K562 (cell line): ENCODE data around the gene SERTAD1. TPM values are rescaled to one million over a fixed set of nuclear protein-coding genes. Genes with fewer than 3 reads are reported as not detected.

ENCODE experiments used
- C11orf30 ChIP-seq: fragments of 450-650 bp; IDR thresholded peaks from 2 replicates; pipeline ENCODE4 v1.6.1; 2016; ENCODE audit warnings: low read depth, mild to moderate bottlenecking
- CHCHD3 ChIP-seq: fragments of 250-450 bp; sonication (Bioruptor Pico); IDR thresholded peaks from 2 replicates; pipeline ENCODE4 v2.1.2; 2022; ENCODE audit warnings: mild to moderate bottlenecking
- CSDE1 ChIP-seq, 2 experiments: fragments of 450-650 bp; IDR thresholded peaks; 2 replicates each; pipeline ENCODE4 v1.6.1; 2016; ENCODE audit warnings: mild to moderate bottlenecking in 1 of 2
- DIDO1 ChIP-seq: fragments of 450-650 bp; IDR thresholded peaks from 2 replicates; pipeline ENCODE4 v1.6.1; 2016; ENCODE audit warnings: low read depth, missing biosample characterization, missing genetic modification characterization
- HDAC2 ChIP-seq: fragments of 450-650 bp; IDR thresholded peaks from 2 replicates; pipeline ENCODE4 v1.6.1; 2016; ENCODE audit warnings: mild to moderate bottlenecking
- HLTF ChIP-seq: fragments of 450-650 bp; IDR thresholded peaks from 2 replicates; pipeline ENCODE4 v1.6.1; 2016
- HSF4 ChIP-seq: fragments of 250-450 bp; sonication (Bioruptor Pico); IDR thresholded peaks from 2 replicates; pipeline ENCODE4 v2.1.2; 2022; ENCODE audit warnings: mild to moderate bottlenecking, moderate library complexity, borderline replicate concordance
- L3MBTL2 ChIP-seq: fragments of 450-650 bp; IDR thresholded peaks from 2 replicates; pipeline ENCODE4 v1.6.1; 2016; ENCODE audit warnings: mild to moderate bottlenecking, moderate library complexity
- LEF1 ChIP-seq: fragments of 450-650 bp; IDR thresholded peaks from 2 replicates; pipeline ENCODE4 v1.6.1; 2016; ENCODE audit warnings: mild to moderate bottlenecking
- MAZ ChIP-seq, 2 experiments: fragments of 450-650 bp in 1 of 2; sonication (generic) in 1 of 2; formaldehyde crosslinking; IDR thresholded peaks in 1 of 2; conservative IDR thresholded peaks in 1 of 2; 2 replicates each; pipeline versions ENCODE4 v1.4.0 to v1.5.0; 2020; ENCODE audit warnings: mild to moderate bottlenecking in 1 of 2, missing genetic modification reagents in 1 of 2
- MEF2A ChIP-seq: IDR thresholded peaks from 2 replicates; pipeline ENCODE4 v1.6.1; 2011; ENCODE audit warnings: low read depth, mild to moderate bottlenecking, low read length, moderate library complexity; ENCODE audit not compliant: control insufficient read depth
- NELFE ChIP-seq: IDR thresholded peaks from 2 replicates; pipeline ENCODE4 v1.6.1; 2011; ENCODE audit warnings: mild to moderate bottlenecking; ENCODE audit not compliant: insufficient read depth, insufficient read length
- NFRKB ChIP-seq: fragments of 450-650 bp; IDR thresholded peaks from 2 replicates; pipeline ENCODE4 v1.6.1; 2016; ENCODE audit warnings: low read depth
- NR1H2 ChIP-seq: sonication (generic); formaldehyde crosslinking; IDR thresholded peaks from 2 replicates; pipeline ENCODE4 v1.4.0; 2020; ENCODE audit warnings: mild to moderate bottlenecking, missing genetic modification reagents
- PHB2 ChIP-seq: fragments of 450-650 bp; IDR thresholded peaks from 2 replicates; pipeline ENCODE4 v1.6.1; 2017; ENCODE audit warnings: low read depth
- RFX1 ChIP-seq: fragments of 450-650 bp; IDR thresholded peaks from 2 replicates; pipeline ENCODE4 v1.6.1; 2016; ENCODE audit warnings: mild to moderate bottlenecking, moderate library complexity
- SRSF1 ChIP-seq: fragments of 200-400 bp; formaldehyde crosslinking; IDR thresholded peaks from 2 replicates; pipeline ENCODE4 v1.6.1; 2017; ENCODE audit warnings: mild to moderate bottlenecking, low read depth, low read length, moderate library complexity
- TCF15 ChIP-seq: fragments of 250-450 bp; sonication (Bioruptor Pico); IDR thresholded peaks from 2 replicates; pipeline ENCODE4 v1.8.0; 2022; ENCODE audit warnings: moderate library complexity, mild to moderate bottlenecking, inconsistent platforms
- TCF3 ChIP-seq: sonication (generic); formaldehyde crosslinking; IDR thresholded peaks from 2 replicates; pipeline ENCODE4 v1.4.0; 2020; ENCODE audit warnings: mild to moderate bottlenecking, missing genetic modification reagents
- THRB ChIP-seq: fragments of 450-650 bp; formaldehyde crosslinking; conservative IDR thresholded peaks from 2 replicates; pipeline ENCODE4 v1.4.0; 2022; ENCODE audit warnings: mild to moderate bottlenecking, missing genetic modification characterization
- TSC22D4 ChIP-seq: fragments of 450-650 bp; IDR thresholded peaks from 2 replicates; pipeline ENCODE4 v1.6.1; 2016; ENCODE audit warnings: missing genetic modification characterization, missing biosample characterization, control low read depth
- U2AF1 ChIP-seq: fragments of 200-400 bp; formaldehyde crosslinking; optimal IDR thresholded peaks from 2 replicates; pipeline ENCODE3; 2017; ENCODE audit warnings: mild to moderate bottlenecking, low read depth, low read length, moderate library complexity
- YY1 ChIP-seq, 3 experiments: IDR thresholded peaks; 2 replicates each; pipeline ENCODE4 v1.6.1; 2011; ENCODE audit warnings: low read length in 2 of 3, mild to moderate bottlenecking in 2 of 3, moderate library complexity in 2 of 3, borderline replicate concordance in 1 of 3, control low read depth in 1 of 3, low read depth in 1 of 3; ENCODE audit not compliant: insufficient read depth in 3 of 3, insufficient replicate concordance in 2 of 3, control insufficient read depth in 1 of 3, insufficient read length in 1 of 3; ENCODE audit errors: extremely low read depth in 1 of 3
- ZBTB34 ChIP-seq: fragments of 250-450 bp; sonication (Bioruptor Pico); IDR thresholded peaks from 2 replicates; pipeline ENCODE4 v1.8.0; 2021; ENCODE audit warnings: mild to moderate bottlenecking, moderate library complexity
- ZC3H4 ChIP-seq: sonication (generic); formaldehyde crosslinking; IDR thresholded peaks from 2 replicates; pipeline ENCODE4 v1.9.0; 2021; ENCODE audit warnings: missing genetic modification reagents, borderline replicate concordance
- ZFX ChIP-seq: sonication (generic); formaldehyde crosslinking; IDR thresholded peaks from 2 replicates; pipeline ENCODE4 v1.8.0; 2022; ENCODE audit warnings: mild to moderate bottlenecking, missing genetic modification reagents, moderate library complexity
- ZNF134 ChIP-seq: fragments of 250-450 bp; sonication (Bioruptor Pico); conservative IDR thresholded peaks from 2 replicates; pipeline ENCODE4 v1.4.0; 2020
- ZNF324 ChIP-seq: fragments of 250-450 bp; sonication (Bioruptor Pico); IDR thresholded peaks from 2 replicates; pipeline ENCODE4 v1.4.0; 2020; ENCODE audit warnings: mild to moderate bottlenecking
- ZNF551 ChIP-seq: fragments of 250-450 bp; sonication (Bioruptor Pico); IDR thresholded peaks from 2 replicates; pipeline ENCODE4 v1.5.0; 2021; ENCODE audit warnings: mild to moderate bottlenecking, moderate library complexity
- ZNF644 ChIP-seq: fragments of 200-800 bp; sonication (Bioruptor generic); IDR thresholded peaks from 2 replicates; pipeline ENCODE4 v1.6.1; 2016; ENCODE audit warnings: low read depth, missing genetic modification characterization, missing compliant biosample characterization
- polyA plus RNA-seq, 8 experiments: library from polyadenylated mRNA; depleted of rRNA in 4 of 8; stranded (reverse) in 5 of 8; unstranded in 3 of 8; fragments of >200 nt; fragmentation: Nextera tagmentation in 2 of 8; fragmentation: Illumina TruSeq in 1 of 8; extraction: Ambion mirVana in 2 of 8; extraction: Trizol in 1 of 8; gene quantifications; 2 replicates each; pipeline versions ENCODE4 v1.2.1 to v1.2.3, GENCODE V29; 2011 to 2014; ENCODE audit warnings: inconsistent platforms in 1 of 8, missing spikeins in 1 of 8
- total RNA-seq, 7 experiments: library from RNA; depleted of rRNA in 6 of 7; stranded (reverse); fragments of >200 nt in 6 of 7; fragmentation: Illumina TruSeq in 2 of 7; extraction: Trizol in 2 of 7; gene quantifications; 2 replicates each; pipeline versions ENCODE4 v1.2.1 to v1.2.3, GENCODE V29; 2011 to 2021; ENCODE audit warnings: low replicate concordance in 1 of 7

Gene SERTAD1
- total and polyA plus RNA-seq, 9 of the 15 experiments (the other 6 are each of a cell fraction or from before 2014, with no cell fraction given), result 0.15 to 8.7 (median 4.9) TPM

- TF ChIP-seq ZFX (CRISPR knock-in tag), result no peak
- no peak for TF ChIP-seq L3MBTL2
- no peak for TF ChIP-seq NELFE
- no peak for TF ChIP-seq CSDE1 (IDR thresholded peaks at IDR 0.05)
- TF ChIP-seq ZC3H4 (CRISPR knock-in tag), result no peak
- TF ChIP-seq NFRKB, result peak; percentile 52; the same call in 1 of the 2 replicates
- TF ChIP-seq LEF1, result no peak
- TF ChIP-seq ZNF551 (CRISPR knock-in tag), result no peak
- TF ChIP-seq ZBTB34 (CRISPR knock-in tag), result 0 out of 2 replicates have a peak, but pooled peaks have one; percentile 19
- TF ChIP-seq ZNF134, result no peak
- TF ChIP-seq HLTF, result no peak
- no peak for TF ChIP-seq TSC22D4
- no peak for TF ChIP-seq DIDO1 (tag)
- TF ChIP-seq YY1 (IDR thresholded peaks at IDR 0.05; ENCODE audit: borderline replicate concordance in 1 of 3, control insufficient read depth in 1 of 3, extremely low read depth in 1 of 3, insufficient read depth in 3 of 3, insufficient read length in 1 of 3, insufficient replicate concordance in 2 of 3, low read depth in 1 of 3, low read length in 2 of 3), result peak in 1 of 3 experiments; percentile 26
- no peak for TF ChIP-seq HSF4 (CRISPR knock-in tag)
- TF ChIP-seq TCF3 (CRISPR knock-in tag), result no peak
- no peak for TF ChIP-seq C11orf30
- no peak for TF ChIP-seq ZNF644 (tag)
- TF ChIP-seq TCF15, result no peak
- TF ChIP-seq THRB (CRISPR knock-in tag), result 0 out of 2 replicates have a peak, but pooled peaks have one; percentile 67
- no peak for TF ChIP-seq MAZ (CRISPR knock-in tag; conservative IDR thresholded peaks at IDR 0.05 in 1 of 2, IDR thresholded peaks at IDR 0.05 in 1 of 2)
- TF ChIP-seq MEF2A, result no peak
- no peak for TF ChIP-seq ZNF324 (CRISPR knock-in tag)
- TF ChIP-seq CHCHD3 (CRISPR knock-in tag), result no peak
- TF ChIP-seq PHB2, result no peak
- no peak for TF ChIP-seq RFX1
- TF ChIP-seq SRSF1, result no peak
- no peak for TF ChIP-seq HDAC2
- no peak for TF ChIP-seq NR1H2 (CRISPR knock-in tag)
- TF ChIP-seq U2AF1, result no peak
Measured at GRCh38 chr19:40444825-40445312, 19.1 kb upstream of the SERTAD1 start (continued).
